SU-DHL-6 (cell line): ENCODE results near the gene OR5H1.

Experiments used
- H2AFZ ChIP-seq: fragments of 200-600 bp; sonication (generic); 2 replicates; pipeline ENCODE4 v1.6.1; 2014; ENCODE audit warnings: low read depth, mild to moderate bottlenecking, moderate library complexity, mixed read lengths, antibody characterized with exemption, low read length; ENCODE audit not compliant: severe bottlenecking
- H3F3A ChIP-seq: fragments of 200-600 bp; shearing (Covaris generic); 2 replicates; pipeline ENCODE4 v1.6.0; 2016; ENCODE audit warnings: antibody characterized with exemption, mild to moderate bottlenecking; ENCODE audit not compliant: insufficient read depth
- H3K27ac ChIP-seq: fragments of 200-600 bp; sonication (generic); 2 replicates; pipeline ENCODE4 v1.5.1; 2016; ENCODE audit warnings: low read depth, mild to moderate bottlenecking, low read length, moderate library complexity, mixed read lengths
- H3K27me3 ChIP-seq: fragments of 200-600 bp; sonication (generic), shearing (Covaris generic); 2 replicates; pipeline ENCODE4 v1.6.0; 2014; ENCODE audit warnings: mild to moderate bottlenecking, low read length
- H3K36me3 ChIP-seq: fragments of 200-600 bp; sonication (generic); 2 replicates; pipeline ENCODE4 v1.6.1; 2014; ENCODE audit warnings: mild to moderate bottlenecking, low read length, mixed read lengths
- H3K4me2 ChIP-seq: fragments of 300-600, 200-600 bp; shearing (Covaris generic), sonication (generic); 2 replicates; pipeline ENCODE4 v1.6.0; 2014; ENCODE audit warnings: low read length, low read depth, mild to moderate bottlenecking; ENCODE audit not compliant: poor library complexity, severe bottlenecking
- H3K4me3 ChIP-seq: fragments of 200-600 bp; sonication (generic); 2 replicates; pipeline ENCODE4 v1.5.1; 2014; ENCODE audit warnings: antibody characterized with exemption, low read length, mild to moderate bottlenecking, mixed read lengths; ENCODE audit not compliant: insufficient read depth, poor library complexity, severe bottlenecking
- H3K79me2 ChIP-seq: fragments of 200-600 bp; sonication (generic); 2 replicates; pipeline ENCODE4 v1.6.1; 2014; ENCODE audit warnings: mild to moderate bottlenecking, low read length, moderate library complexity; ENCODE audit not compliant: insufficient read depth
- H3K9ac ChIP-seq: fragments of 200-600 bp; sonication (generic); 2 replicates; pipeline ENCODE4 v1.7.0; 2014; ENCODE audit warnings: mild to moderate bottlenecking, low read length
- H3K9me2 ChIP-seq: fragments of 200-600 bp; sonication (generic); replicated peaks from 2 replicates; pipeline ENCODE4 v1.6.1; 2014; ENCODE audit warnings: low read length; ENCODE audit not compliant: insufficient read depth
- H3K9me3 ChIP-seq: fragments of 200-600 bp; sonication (generic); 2 replicates; pipeline ENCODE4 v1.6.1; 2014; ENCODE audit warnings: low read length, mixed read lengths; ENCODE audit not compliant: insufficient read depth
- H4K20me1 ChIP-seq: fragments of 200-600 bp; sonication (generic); 2 replicates; pipeline ENCODE4 v1.6.1; 2014; ENCODE audit warnings: low read depth, mild to moderate bottlenecking, antibody characterized with exemption, low read length, moderate library complexity, mixed read lengths
- EZH2phosphoT487 ChIP-seq: fragments of 200-600 bp; sonication (generic), shearing (Covaris generic); conservative IDR thresholded peaks from 2 replicates; pipeline ENCODE4 v1.6.1; 2018; ENCODE audit warnings: mild to moderate bottlenecking, antibody characterized with exemption, low read length, moderate library complexity, mixed read lengths
- TF ChIP-seq, protein P1 (sequence below): fragments of 200-600 bp; sonication (generic); IDR thresholded peaks from one replicate; pipeline ENCODE4 v1.5.1; 2017; ENCODE audit warnings: antibody characterized with exemption, mild to moderate bottlenecking, low read length, moderate library complexity; ENCODE audit not compliant: insufficient read depth, poor library complexity, severe bottlenecking

Gene OR5H1

DNA sequence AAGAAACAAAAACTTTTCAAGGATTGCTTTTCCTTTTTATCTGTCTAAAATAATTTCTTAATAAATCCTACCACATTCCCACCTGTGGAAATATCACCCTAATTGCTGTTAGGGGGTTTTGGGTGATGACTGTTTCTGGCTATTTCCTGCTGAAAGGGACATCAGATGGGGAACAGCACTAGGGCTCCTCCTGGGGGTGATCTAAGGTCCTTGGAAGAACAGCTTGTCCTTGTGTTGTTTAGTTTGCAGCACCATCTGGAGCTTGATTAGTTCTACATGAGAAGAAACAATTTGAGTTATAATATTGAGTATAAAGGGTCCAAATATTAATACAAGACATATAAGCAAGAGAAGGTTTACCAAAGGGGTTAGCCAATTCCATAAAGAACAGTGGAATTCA, 54.7 kb downstream of the OR5H1 start:
- H3K27me3 ChIP-seq, result no peaks in the 10 kb centered on the region
- H3K4me3 ChIP-seq, result no peak overlapping the region
- no peak overlapping the region for H3K9ac ChIP-seq
- H2AFZ ChIP-seq, result no peak overlapping the region
- H3F3A ChIP-seq, result no peaks in the 10 kb centered on the region
- H3K36me3 ChIP-seq, result no peaks in the 10 kb centered on the region
- H3K9me3 ChIP-seq, result no peaks in the 10 kb centered on the region
- H3K79me2 ChIP-seq, result no peaks in the 10 kb centered on the region
- TF ChIP-seq, protein P1, sequence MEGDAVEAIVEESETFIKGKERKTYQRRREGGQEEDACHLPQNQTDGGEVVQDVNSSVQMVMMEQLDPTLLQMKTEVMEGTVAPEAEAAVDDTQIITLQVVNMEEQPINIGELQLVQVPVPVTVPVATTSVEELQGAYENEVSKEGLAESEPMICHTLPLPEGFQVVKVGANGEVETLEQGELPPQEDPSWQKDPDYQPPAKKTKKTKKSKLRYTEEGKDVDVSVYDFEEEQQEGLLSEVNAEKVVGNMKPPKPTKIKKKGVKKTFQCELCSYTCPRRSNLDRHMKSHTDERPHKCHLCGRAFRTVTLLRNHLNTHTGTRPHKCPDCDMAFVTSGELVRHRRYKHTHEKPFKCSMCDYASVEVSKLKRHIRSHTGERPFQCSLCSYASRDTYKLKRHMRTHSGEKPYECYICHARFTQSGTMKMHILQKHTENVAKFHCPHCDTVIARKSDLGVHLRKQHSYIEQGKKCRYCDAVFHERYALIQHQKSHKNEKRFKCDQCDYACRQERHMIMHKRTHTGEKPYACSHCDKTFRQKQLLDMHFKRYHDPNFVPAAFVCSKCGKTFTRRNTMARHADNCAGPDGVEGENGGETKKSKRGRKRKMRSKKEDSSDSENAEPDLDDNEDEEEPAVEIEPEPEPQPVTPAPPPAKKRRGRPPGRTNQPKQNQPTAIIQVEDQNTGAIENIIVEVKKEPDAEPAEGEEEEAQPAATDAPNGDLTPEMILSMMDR, result no peak
- no peak for TF ChIP-seq EZH2phosphoT487
- H3K27ac ChIP-seq, result no peak overlapping the region
- no peaks in the 10 kb centered on the region for H3K9me2 ChIP-seq
- H3K4me2 ChIP-seq, result no peak overlapping the region
- no peaks in the 10 kb centered on the region for H4K20me1 ChIP-seq
